ENCODE measurements around the gene ABCG1.

The ABCG1 gene

DNA sequence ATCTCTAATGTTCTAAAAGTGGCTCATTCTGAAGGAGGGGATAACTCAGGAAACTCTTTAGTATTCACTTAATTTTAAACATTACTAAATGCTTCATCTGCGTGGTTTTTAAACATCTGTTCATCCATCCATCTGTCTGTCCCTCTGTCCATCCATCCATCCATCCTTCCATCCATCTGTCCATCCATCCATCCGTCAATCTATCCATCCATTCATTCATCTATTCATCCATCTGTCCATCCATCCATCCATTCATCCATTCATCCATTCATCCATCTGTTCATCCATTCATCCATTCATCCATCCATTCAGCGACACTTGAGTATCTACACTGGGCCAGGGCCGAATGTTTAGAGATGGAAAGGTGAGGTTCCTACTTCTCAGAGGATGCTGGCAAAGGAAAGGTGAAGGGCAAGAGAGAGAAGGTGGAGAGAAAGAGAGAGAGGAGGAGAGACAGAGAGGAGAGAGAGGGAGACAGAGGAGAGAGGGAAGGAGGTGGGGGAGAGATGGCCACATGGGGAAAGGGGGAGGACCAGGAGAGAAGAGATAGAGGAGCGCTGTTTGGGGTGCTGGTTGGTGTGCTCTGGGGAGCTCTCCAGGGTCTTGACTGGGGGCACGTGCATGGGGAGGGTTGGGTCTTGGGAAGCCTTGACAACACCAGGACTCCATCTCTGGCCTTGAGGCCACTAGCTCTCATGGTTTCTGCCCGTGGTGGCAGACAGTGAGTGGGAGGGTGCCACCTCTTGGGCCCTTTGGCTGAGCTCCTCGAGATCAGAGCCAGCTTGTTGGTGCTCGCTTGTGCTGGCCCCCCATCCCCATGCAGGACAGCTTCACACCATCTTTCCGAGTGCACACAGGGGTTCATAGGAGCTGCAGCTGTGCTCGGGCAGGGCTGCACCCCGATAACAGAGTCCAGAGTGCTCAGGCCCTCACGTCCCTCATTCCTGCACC is 45.6 kb downstream of the ABCG1 start:
- TF ChIP-seq, protein P1, sequence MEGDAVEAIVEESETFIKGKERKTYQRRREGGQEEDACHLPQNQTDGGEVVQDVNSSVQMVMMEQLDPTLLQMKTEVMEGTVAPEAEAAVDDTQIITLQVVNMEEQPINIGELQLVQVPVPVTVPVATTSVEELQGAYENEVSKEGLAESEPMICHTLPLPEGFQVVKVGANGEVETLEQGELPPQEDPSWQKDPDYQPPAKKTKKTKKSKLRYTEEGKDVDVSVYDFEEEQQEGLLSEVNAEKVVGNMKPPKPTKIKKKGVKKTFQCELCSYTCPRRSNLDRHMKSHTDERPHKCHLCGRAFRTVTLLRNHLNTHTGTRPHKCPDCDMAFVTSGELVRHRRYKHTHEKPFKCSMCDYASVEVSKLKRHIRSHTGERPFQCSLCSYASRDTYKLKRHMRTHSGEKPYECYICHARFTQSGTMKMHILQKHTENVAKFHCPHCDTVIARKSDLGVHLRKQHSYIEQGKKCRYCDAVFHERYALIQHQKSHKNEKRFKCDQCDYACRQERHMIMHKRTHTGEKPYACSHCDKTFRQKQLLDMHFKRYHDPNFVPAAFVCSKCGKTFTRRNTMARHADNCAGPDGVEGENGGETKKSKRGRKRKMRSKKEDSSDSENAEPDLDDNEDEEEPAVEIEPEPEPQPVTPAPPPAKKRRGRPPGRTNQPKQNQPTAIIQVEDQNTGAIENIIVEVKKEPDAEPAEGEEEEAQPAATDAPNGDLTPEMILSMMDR (IDR thresholded peaks at IDR 0.05; ENCODE audit: extremely low read depth, insufficient read depth, missing control alignments): no peak
- no peak for DNase-seq (ENCODE audit: low spot score)
- in situ Hi-C loops (cut with MboI; ENCODE audit: low pct_unique_long_range_greater_than_20kb, low sequenced_read_pairs, unreplicated experiment): no loop called here

DNA sequence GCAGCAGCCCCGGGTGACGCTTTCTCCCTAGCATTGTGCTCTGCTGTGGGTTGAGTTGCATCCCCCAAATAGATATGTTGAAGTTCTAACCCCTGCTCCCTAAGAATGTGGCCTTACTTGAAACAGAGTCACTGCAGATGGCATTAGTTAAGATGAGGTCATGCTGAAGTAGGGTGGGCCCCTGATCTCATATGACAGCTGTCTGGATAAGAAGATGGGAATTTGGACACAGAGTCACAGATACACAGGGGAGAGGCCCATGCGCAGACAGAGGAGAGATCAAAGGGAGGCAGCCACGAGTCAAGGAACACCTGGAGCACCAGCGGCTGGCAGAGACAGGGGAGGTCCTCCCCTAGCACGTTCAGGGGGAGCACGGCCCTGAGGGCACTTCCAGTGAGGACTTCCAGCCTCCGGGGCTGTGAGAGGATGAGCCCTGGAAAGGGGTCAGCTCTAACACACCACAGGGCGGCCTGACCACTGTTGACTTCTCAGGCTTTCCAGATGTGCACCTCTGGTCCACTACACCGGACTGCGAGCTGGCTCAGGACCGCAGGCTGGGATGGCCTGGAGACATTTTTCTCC is 46.4 kb downstream of the ABCG1 start:
- TF ChIP-seq, protein P1 (IDR thresholded peaks at IDR 0.05; ENCODE audit: extremely low read depth, insufficient read depth, missing control alignments): no peak
- in situ Hi-C loops (cut with MboI; ENCODE audit: low pct_unique_long_range_greater_than_20kb, low sequenced_read_pairs, unreplicated experiment): no loop called here

DNA sequence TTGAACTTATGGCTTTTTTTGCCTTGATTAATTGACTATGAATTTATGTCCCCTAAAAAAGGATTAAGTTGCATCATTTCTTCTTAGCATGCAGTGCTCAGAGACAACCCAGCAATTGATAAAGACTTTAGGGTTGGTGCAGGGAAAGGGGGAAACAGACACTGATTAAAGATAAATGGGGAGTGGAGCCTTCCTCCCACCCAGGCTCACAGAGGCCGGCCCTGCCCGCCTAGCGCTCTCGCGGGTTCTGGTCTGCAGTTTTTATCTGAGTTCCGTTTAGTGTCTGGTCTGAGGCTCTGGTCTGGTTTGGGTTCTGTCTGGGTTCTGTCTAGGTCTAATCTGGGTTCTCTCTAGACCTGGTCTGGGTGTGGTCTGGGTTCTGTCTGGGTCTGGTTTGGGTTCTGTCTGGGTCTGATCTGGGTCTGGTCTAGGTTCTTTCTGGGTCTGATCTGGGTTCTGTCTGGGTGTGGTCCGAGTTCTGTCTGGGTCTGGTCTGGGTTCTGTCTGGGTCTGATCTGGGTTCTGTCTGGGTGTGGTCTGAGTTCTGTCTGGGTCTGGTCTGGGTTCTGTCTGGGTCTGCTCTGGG is 48.1 kb downstream of the ABCG1 start:
- DNase-seq (ENCODE audit: low spot score): no peak
- in situ Hi-C loops (cut with MboI; ENCODE audit: low pct_unique_long_range_greater_than_20kb, low sequenced_read_pairs, unreplicated experiment): no loop called here
- TF ChIP-seq, protein P1 (IDR thresholded peaks at IDR 0.05; ENCODE audit: extremely low read depth, insufficient read depth, missing control alignments): no peak

More for the DNA sequence above, 46.4 kb downstream of the ABCG1 start:
- no peak for DNase-seq (ENCODE audit: low spot score)

DNA sequence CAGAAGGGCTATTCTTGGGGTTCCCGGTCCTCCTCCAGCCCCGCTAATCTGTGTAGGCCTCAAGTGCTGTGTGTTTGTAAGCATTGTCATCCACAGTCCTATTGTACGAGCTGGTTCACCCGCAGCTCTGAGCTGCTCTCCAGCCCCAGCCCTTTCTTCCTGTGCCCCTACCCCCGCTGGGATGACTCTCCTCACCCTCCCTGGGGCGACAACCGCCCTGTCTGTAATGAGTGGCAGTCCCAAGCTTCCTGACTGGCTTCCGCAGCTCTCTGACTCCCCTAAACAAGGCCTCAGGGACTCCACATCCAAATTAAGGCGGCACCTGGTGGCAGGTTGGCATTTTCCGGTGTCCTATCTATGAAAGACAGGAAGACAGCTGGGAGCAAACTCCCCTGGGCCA is 50.4 kb downstream of the ABCG1 start:
- no peak for DNase-seq (ENCODE audit: low spot score)
- TF ChIP-seq, protein P1 (IDR thresholded peaks at IDR 0.05; ENCODE audit: extremely low read depth, insufficient read depth, missing control alignments): no peak
- in situ Hi-C loops (cut with MboI; ENCODE audit: low pct_unique_long_range_greater_than_20kb, low sequenced_read_pairs, unreplicated experiment): no loop called here

DNA sequence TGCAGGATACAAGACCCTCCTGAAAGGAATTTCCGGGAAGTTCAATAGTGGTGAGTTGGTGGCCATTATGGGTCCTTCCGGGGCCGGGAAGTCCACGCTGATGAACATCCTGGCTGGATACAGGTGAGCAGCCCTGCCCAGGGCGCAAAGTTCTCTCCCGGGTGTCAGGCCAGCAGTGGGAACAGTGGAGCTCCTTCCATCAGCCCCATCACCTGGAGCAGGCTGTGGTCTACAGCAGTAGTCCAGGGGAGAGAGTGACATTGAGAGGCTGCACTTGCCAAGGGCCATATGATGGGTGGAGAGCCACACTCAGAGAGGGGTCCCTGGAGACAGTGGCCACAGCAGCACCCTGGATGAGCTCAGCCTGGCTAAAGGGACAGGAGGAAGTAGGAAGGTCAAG is 52.1 kb downstream of the ABCG1 start:
- in situ Hi-C loops (cut with MboI; ENCODE audit: low pct_unique_long_range_greater_than_20kb, low sequenced_read_pairs, unreplicated experiment): no loop called here
- no peak for DNase-seq (ENCODE audit: low spot score)
- TF ChIP-seq, protein P1 (IDR thresholded peaks at IDR 0.05; ENCODE audit: extremely low read depth, insufficient read depth, missing control alignments): no peak

DNA sequence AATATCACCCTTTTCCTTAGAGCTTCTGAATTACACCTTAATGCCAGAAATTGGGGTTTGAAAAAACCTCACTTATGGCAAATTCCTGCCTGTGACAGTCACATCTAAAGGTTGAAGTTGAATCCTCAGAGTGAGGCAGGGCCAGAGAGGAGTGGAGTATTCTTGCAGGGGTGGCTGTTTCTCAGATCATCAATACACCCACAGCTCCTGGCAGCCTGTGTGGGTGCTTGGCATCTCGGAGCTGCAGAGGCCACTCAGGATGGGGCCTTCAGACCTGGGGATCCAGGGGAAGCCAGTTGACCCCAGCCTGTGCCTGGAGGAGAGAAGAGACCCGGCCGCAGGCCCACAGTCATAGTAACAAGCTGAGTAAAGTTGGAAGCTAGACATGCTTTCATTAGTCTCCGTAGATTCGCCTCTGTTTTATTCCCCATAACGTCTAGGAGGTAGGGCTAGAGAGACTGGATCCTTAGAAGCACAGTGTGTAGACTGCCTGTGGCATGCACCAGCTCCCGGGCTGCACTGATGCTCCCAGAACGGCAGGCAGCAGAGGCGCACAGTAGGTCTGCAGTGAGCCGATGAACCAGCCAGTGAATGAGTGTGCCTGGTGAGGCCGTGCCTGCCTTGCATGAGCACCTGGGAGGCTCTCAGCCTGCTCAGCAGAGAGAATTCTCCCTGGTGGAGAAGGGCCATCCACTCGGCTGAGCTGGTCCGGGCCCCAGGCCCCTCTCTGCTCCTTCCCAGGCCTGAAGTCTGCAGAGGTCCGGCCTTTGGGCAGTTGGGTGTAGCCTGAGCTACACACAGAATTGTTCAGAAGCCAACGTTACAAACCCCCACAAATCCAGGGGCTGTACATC is 53.4 kb downstream of the ABCG1 start:
- DNase-seq (ENCODE audit: low spot score): no peak
- TF ChIP-seq, protein P1 (IDR thresholded peaks at IDR 0.05; ENCODE audit: extremely low read depth, insufficient read depth, missing control alignments): no peak
- in situ Hi-C loops (cut with MboI; ENCODE audit: low pct_unique_long_range_greater_than_20kb, low sequenced_read_pairs, unreplicated experiment): no loop called here
